GM12864 (cell line): ENCODE measurements around the gene RNF123.

Experiments used
- DNase-seq: peaks from one replicate; pipeline ENCODE4 v3.0.0-alpha.2; 2011; ENCODE audit warnings: low read depth
- H3K4me3 ChIP-seq: 2 replicates; pipeline ENCODE4 v1.5.1; 2011; ENCODE audit warnings: mild to moderate bottlenecking, low read depth, low read length, control low read depth
- TF ChIP-seq, protein P1 (sequence below): IDR thresholded peaks from 2 replicates; pipeline ENCODE4 v1.5.1; 2011; ENCODE audit warnings: low read depth, mild to moderate bottlenecking, moderate library complexity, low read length, control low read depth, inconsistent platforms; ENCODE audit errors: missing control alignments

The RNF123 gene

DNA sequence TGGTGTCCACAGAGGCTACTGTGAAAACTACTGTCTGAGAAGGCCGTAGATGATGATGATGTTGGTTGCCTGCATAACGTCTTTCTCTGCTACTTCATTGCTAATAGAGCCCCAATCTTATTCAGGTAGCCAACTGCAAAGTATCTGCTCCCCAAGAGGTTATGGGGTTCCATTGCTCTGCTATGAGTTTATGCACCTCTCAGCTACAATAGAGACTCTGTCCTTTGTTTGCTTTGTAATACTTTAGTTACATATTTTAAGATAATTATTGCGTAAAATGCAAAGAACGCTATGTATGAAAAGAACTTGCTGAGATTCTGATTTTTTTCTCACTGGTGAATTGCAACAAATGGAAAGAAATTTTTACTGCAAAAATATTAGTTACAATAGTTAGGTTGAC is 62.1 kb downstream of the RNF123 start:
- H3K4me3 ChIP-seq = no peak overlapping the region
- DNase-seq = no peak

DNA sequence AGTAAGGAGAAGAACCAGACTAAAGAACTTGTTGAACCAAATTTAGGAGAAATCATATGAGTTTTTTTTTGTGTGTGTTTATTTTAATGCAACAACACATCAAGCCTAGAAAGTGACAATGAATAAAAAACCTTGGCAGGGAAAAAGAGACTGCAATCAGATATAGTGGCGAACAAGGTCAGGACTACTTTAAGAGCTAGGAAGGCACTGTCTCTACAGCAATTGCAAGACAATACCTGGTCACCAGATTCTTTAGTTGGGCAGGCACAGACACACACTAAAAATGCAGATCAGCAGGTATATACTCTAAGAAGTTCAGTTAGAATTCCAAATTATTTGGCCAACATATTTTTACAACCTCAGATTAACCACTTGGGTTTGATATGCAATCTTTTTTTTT is 65.2 kb downstream of the RNF123 start:
- H3K4me3 ChIP-seq = no peak overlapping the region
- DNase-seq = no peak
- TF ChIP-seq, protein P1, sequence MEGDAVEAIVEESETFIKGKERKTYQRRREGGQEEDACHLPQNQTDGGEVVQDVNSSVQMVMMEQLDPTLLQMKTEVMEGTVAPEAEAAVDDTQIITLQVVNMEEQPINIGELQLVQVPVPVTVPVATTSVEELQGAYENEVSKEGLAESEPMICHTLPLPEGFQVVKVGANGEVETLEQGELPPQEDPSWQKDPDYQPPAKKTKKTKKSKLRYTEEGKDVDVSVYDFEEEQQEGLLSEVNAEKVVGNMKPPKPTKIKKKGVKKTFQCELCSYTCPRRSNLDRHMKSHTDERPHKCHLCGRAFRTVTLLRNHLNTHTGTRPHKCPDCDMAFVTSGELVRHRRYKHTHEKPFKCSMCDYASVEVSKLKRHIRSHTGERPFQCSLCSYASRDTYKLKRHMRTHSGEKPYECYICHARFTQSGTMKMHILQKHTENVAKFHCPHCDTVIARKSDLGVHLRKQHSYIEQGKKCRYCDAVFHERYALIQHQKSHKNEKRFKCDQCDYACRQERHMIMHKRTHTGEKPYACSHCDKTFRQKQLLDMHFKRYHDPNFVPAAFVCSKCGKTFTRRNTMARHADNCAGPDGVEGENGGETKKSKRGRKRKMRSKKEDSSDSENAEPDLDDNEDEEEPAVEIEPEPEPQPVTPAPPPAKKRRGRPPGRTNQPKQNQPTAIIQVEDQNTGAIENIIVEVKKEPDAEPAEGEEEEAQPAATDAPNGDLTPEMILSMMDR = no peak

More for the DNA sequence above, 62.1 kb downstream of the RNF123 start:
- TF ChIP-seq, protein P1 = no peak

DNA sequence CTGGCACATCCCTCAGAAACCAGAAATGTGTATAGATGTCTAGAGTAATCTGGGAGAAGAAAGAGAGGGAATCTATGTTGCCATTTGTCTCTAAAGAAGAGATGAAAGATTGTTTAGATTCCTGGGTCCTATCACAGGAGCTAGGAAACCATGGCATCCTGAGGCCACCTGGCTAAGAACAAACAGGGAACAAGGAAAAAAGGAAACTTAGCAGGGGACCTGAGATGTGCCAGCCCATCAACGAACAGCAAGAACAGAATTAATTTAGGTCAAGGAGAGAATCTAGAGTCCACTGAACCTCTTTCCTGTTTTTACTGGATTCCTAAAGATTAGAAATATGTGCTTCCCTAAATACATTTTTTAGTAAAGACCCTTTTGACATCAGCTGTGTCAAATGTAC is 66.7 kb downstream of the RNF123 start:
- no peak for DNase-seq
- no peak overlapping the region for H3K4me3 ChIP-seq
- TF ChIP-seq, protein P1 = no peak

GRCh38 chr3:49757197-49757596 is 67.8 kb downstream of the RNF123 start:
- TF ChIP-seq, protein P1 = no peak
- no peak overlapping the region for H3K4me3 ChIP-seq
- no peak for DNase-seq

DNA sequence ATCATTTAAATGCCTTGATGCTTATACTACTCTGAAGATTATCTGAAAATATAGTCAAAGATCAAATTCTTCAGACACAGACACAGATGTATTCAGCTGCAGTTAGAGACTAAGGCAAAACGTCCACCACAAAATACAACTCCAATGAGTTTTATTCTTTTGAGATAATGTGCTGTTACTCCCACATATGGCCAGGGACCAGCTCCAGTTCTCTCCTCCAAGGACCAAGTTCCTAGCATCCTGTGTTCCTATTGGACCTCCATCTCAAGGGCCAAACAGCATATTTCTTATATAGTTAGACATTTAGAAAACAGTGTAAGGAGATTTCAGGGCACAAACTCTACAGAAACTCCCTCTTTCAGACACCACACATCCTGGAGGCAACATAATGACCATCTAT is 69.9 kb downstream of the RNF123 start:
- H3K4me3 ChIP-seq = no peak overlapping the region
- TF ChIP-seq, protein P1 = no peak

GRCh38 chr3:49761661-49762060 is 72.3 kb downstream of the RNF123 start:
- TF ChIP-seq, protein P1 = no peak
- DNase-seq = no peak
- H3K4me3 ChIP-seq = no peak overlapping the region

More for the DNA sequence above, 69.9 kb downstream of the RNF123 start:
- no peak for DNase-seq

- H3K4me3 ChIP-seq = no peak overlapping the region
- no peak for DNase-seq
- TF ChIP-seq, protein P1 = no peak
Observed at GRCh38 chr3:49763981-49764380, 74.6 kb downstream of the RNF123 start.
